Daoy (cell line): ENCODE data around the gene HLA-DQB1. TPM values are rescaled to one million over a fixed set of nuclear protein-coding genes. Genes with fewer than 3 reads are reported as not detected.
A peak's percentile ranks its signal among the peaks of the same experiment; 100 is the strongest.
"Not testable (repeated sequence)": the region's sequence is repeated elsewhere in the genome, so short reads cannot be mapped to it uniquely, and the experiment has no call there.

Experiments
- DNase-seq: peaks from one replicate; pipeline ENCODE4 v3.0.0-alpha.2; 2015; ENCODE audit warnings: low read depth
- total RNA-seq: library from RNA; depleted of rRNA; stranded (reverse); fragments of >200 nt; shearing (Covaris generic); gene quantifications from 2 replicates; pipeline ENCODE4 v1.2.3, GENCODE V29; 2014

Gene HLA-DQB1
- total RNA-seq, 1 experiment from 2014 or later = 0.23 TPM

DNA sequence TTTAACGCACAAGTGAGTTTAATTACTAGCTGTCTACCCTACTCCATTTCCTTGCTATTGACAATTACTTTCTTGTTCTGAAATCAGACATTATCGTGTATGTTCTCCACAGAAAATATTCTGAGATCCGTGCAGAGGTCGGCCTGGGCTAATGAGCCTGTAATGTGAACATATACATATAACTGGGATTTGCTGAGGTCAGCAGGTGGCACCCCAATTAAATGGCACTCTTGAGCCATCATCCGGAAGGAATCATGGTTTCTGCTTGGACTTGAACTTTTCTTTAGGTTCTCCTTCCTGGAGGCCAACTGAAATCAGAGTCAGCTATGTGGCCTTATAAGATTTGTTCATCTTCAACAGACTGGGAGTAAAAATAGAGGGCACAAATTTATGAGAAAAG is 3.6 kb downstream of the HLA-DQB1 start:
- no peak for DNase-seq

- no peak for DNase-seq
Measured at GRCh38 chr6:32662099-32662498, 4.4 kb downstream of the HLA-DQB1 start.

- no peak for DNase-seq
Measured at GRCh38 chr6:32659856-32660595, 6.4 kb downstream of the HLA-DQB1 start.

- DNase-seq = no peak
Measured at GRCh38 chr6:32658268-32658897, 8.1 kb downstream of the HLA-DQB1 start.

DNA sequence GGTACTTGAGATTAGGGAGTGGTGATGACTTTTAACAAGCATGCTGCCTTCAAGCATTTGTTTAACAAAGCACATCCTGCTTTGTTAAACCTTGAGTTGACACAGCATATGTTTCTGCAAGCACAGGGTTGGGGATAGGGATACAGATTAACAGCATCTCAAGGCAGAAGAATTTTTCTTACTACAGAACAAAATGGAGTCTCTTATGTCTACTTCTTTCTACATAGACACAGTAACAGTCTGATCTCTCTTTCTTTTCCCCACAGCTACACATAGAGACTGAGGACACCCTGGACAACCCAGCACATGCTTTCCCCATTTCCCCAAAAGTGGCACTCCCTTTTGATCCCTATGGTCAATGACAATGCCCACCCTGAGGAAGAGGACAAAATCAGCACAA is 8.6 kb downstream of the HLA-DQB1 start:
- DNase-seq = not testable (repeated sequence)

DNA sequence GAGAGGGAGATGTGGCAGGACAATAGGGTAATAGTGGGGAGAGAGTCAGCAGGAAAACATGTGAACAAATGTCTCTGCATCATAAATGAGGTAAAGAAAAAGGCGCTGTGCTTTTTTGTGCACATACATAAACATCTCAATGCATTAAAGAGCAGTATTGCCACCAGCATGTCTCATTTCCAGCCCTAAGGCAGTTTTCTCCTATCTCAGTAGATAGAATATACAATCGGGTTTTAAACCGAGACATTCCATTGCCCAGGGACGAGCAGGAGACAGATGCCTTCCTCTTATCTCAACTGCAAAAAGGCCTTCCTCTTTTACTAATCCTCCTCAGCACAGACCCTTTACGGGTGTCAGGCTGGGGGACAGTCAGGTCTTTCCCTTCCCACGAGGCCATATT is 9.1 kb downstream of the HLA-DQB1 start:
- DNase-seq = not testable (repeated sequence)

DNA sequence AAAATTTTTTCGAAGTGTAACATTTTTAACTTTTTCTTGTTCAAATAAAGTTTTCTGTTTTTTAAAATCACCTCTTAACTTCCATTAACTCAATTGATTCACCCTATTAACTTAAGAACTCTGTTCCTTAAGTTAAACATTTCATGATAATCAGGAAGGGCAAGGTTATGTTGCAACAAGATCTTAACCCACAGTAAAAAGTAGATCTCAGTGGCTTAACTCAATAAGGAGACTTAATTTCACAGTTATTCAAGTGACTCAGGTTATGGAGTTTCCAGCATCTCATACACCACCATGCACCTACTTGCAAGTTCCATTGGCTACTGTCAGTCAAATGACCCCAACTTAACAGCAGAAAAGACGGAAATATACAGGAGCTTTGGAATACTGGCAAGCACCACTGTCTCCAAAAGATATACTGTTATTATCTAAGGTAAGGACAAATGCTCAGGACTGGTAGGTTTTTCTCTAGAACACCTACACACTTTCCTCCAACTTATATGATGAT is 11.2 kb downstream of the HLA-DQB1 start:
- no peak for DNase-seq

- DNase-seq = no peak
Measured at GRCh38 chr6:32645047-32645703, 21.3 kb downstream of the HLA-DQB1 start.

DNA sequence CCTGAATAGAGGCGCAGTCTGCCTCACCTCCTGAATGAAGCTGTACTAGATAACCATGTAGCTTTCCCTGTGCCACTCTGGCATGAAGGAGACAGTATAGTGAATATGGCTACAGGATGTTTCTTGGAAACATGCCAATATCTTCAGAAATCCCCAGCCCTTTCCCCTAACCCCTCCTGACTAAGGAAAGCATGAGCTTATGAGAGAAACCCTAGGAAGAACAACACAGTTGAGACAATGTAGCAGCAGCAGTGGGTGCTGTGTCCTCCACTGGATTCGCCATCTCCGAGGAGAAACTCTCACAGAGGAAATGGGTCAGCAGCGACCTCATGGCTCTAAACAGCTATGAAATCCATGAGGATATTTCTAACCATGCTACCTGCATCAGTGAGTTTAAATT is 22.6 kb downstream of the HLA-DQB1 start:
- DNase-seq = no peak

DNA sequence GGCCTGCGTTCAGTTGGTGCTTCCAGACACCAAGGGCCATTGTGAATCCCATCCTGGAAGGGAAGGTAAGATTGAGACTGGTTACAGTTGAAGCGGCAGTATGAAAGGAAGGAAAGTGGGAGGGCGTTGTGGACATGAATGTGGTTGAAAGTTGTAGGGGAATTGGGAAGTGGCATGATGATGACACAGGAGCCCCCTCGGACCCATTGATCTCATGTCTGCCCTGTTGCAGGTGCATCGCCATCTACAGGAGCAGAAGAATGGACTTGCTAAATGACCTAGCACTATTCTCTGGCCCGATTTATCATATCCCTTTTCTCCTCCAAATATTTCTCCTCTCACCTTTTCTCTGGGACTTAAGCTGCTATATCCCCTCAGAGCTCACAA is 23.7 kb downstream of the HLA-DQB1 start:
- DNase-seq = no peak

DNA sequence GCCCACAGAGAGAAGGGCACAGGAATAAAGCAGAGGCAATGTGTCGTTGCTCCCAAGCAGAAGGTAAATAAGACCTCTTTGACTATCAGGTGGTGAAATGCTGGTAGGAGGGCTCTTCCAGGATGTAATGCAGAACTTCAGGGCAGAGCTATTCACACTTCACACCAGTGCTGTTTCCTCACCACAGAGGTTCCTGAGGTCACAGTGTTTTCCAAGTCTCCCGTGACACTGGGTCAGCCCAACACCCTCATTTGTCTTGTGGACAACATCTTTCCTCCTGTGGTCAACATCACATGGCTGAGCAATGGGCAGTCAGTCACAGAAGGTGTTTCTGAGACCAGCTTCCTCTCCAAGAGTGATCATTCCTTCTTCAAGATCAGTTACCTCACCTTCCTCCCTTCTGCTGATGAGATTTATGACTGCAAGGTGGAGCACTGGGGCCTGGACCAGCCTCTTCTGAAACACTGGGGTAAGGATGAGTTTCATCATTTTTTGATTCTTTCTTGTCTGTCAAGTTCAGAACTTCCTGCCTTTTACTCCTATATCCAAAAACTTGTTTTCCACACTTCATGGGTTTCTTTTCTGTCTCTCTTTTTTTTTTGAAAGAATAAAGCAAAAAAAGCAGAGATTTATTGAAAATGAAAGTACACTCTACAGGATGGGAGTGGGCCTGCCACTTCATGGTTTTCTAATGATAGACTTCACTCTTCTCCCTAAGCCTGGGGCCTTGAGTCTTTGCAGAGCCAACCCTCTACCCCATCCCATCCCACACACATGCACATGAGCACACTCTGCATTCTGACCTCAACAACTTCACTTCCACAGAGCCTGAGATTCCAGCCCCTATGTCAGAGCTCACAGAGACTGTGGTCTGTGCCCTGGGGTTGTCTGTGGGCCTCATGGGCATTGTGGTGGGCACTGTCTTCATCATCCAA is 24.4 kb downstream of the HLA-DQB1 start:
- DNase-seq = not testable (repeated sequence)

GRCh38 chr6:32641122-32641521 is 25.3 kb downstream of the HLA-DQB1 start:
- DNase-seq = no peak

- no peak for DNase-seq
Measured at GRCh38 chr6:32639440-32640394, 26.7 kb downstream of the HLA-DQB1 start.

GRCh38 chr6:32638532-32639219 is 27.8 kb downstream of the HLA-DQB1 start:
- DNase-seq = no peak

DNA sequence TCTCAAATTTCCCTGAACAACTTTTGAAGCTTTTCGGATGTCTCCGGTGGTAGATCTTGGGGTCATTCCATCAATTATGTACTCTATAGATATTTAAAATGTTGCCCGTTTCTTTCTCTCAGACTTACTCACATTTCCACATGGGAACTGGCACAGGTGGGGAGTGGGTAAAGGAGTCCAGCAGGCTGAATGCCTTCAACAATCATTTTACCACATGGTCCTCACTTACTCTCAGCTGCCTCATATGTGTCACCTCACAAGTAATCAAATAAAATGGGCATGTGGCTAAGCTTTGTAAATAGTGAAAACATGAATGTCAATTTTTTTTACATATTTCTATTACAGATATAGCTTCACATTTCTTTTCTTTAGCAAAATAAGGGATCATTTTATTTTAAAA is 28.6 kb downstream of the HLA-DQB1 start:
- DNase-seq = no peak

DNA sequence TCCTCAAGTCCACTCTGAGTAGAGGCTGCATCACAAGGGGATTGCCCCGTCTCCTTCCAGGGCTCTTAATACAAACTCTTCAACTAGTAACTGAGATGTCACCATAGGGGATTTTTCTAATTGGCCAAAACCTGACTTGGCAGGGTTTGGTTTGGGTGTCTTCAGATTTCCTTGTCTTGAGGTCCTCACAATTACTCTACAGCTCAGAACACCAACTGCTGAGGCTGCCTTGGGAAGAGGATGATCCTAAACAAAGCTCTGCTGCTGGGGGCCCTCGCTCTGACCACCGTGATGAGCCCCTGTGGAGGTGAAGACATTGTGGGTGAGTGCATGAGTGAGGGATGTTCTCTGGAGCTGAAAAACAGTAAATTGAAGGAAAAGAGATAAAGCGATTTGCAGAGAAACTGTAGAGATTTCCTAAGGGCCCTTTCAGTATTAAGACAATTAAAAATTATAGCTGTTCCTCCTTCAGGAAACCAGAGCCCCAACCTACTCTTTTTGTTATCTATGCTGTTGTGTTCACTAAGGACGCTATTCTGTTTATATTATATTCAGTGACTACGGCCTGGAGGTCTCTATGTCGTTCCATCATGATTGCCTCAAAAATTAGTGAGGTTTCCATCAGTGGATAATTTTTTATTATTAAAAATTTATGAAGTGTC is 29.1 kb downstream of the HLA-DQB1 start, which contains the start of gene HLA-DQA1:
TSS of gene HLA-DQA1 (plus strand) at position 188 of the 662 bp plus-strand sequence. CDS start at position 241, 53 bp downstream.
- DNase-seq = peak; percentile 35

GRCh38 chr6:32635526-32636123 is 30.8 kb downstream of the HLA-DQB1 start:
- DNase-seq = peak; percentile 50

DNA sequence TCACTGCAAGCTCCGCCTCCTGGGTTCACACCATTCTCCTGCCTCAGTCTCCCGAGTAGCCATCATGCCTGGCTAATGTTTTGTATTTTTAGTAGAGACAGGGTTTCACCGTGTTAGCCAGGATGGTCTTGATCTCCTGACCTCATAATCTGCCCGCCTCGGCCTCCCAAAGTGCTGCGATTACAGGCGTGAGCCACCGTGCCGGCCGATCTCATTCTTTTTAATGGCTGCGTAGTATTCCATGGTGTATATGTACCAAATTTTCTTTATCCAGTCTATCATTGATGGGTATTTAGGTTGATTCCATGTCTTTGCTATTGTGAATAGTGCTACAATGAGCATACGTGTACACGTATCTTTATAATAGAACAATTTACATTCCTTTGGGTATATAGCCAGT is 36.7 kb downstream of the HLA-DQB1 start:
- not testable (repeated sequence) for DNase-seq

GRCh38 chr6:32627831-32628230 is 38.6 kb downstream of the HLA-DQB1 start:
- peak; percentile 34 for DNase-seq
